IPS-15b (cell line): ENCODE data around the gene FREM2.

ENCODE experiments used
- H3K27me3 ChIP-seq: one replicate; pipeline ENCODE4 v1.6.1; 2013; ENCODE audit warnings: low read length; ENCODE audit not compliant: control insufficient read depth, insufficient read depth
- H3K36me3 ChIP-seq: one replicate; pipeline ENCODE4 v1.6.1; 2013; ENCODE audit warnings: low read length; ENCODE audit not compliant: control insufficient read depth, insufficient read depth
- H3K4me1 ChIP-seq: one replicate; pipeline ENCODE4 v1.6.1; 2013; ENCODE audit warnings: mild to moderate bottlenecking, low read length; ENCODE audit not compliant: control insufficient read depth, insufficient read depth
- H3K4me3 ChIP-seq: one replicate; pipeline ENCODE4 v1.5.1; 2013; ENCODE audit warnings: low read depth, low read length
- H3K9ac ChIP-seq: one replicate; pipeline ENCODE4 v1.6.1; 2013; ENCODE audit warnings: low read depth, mild to moderate bottlenecking, low read length
- H3K9me3 ChIP-seq: one replicate; pipeline ENCODE4 v1.6.1; 2013; ENCODE audit warnings: mild to moderate bottlenecking, low read length; ENCODE audit not compliant: control insufficient read depth, insufficient read depth

Gene FREM2

DNA sequence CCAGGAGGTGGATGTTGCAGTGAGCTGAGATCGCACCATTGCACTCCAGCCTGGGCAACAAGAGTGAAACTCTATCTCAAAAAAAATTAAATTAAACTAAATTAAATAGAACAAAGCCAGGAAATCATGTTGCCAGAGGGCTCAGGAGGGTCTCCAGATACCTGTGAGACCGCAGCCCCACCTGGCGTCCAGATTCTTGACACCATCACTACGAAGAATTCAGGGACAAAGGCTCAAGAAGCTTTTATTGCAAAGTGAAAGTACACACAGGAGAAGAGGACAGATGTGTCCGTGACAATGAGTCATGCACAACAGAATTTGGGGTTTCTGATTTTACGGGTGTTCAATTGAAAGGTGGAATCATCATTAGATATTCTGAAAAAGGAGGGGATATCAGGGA, 227.2 kb downstream of the FREM2 start:
- H3K4me1 ChIP-seq = no peaks in the 10 kb centered on the region
- H3K4me3 ChIP-seq = no peak overlapping the region
- H3K9me3 ChIP-seq = no peaks in the 10 kb centered on the region
- no peak overlapping the region for H3K9ac ChIP-seq
- H3K36me3 ChIP-seq = no peaks in the 10 kb centered on the region
- no peaks in the 10 kb centered on the region for H3K27me3 ChIP-seq

DNA sequence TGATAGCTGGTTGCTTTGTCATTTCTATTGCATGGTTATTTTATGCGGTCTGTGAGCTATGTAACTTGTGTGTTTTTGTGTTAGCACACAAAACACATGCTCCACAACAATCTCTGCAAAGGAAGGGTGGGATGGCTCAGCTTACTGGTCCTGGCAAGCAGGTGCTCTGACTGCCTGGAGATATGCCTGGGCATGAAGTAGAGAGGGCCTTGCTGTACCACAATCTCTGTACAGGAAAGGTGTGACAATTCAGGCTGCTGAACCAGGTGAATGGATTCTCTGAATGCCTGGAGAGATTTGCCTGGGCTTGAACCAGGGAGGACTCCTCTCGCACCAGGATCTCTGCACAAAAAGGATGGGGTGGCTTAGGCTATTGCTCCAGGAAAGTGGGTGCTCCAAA, 234.2 kb downstream of the FREM2 start:
- Histone ChIP-seq H3K4me3 (no peak overlapping the region), H3K9me3 (no peaks in the 10 kb centered on the region), H3K4me1 (peaks cover 7% of the 10 kb centered on the region), H3K9ac (no peak overlapping the region), H3K27me3 (no peaks in the 10 kb centered on the region), H3K36me3 (no peaks in the 10 kb centered on the region)

DNA sequence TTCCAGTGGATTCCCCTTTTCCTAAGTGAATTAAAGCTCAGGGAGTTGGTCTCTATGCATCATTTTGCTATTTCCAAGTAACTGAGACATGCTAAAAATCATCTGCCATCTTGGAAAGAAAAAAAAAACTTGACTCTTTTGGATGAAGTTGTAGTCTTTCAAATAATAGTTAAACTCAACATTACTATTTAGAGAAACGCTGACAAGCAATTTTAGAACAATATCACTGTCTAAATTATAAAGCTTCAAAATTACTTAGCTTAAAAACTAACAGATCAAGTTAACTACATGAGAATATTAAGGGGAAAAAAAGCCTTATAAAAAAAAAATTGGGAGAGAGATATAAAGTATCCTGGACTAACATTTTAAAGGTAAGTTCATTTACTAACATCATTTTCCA, 235.3 kb downstream of the FREM2 start:
- Histone ChIP-seq H3K4me1 (peaks cover 12% of the 10 kb centered on the region), H3K9me3 (no peaks in the 10 kb centered on the region), H3K4me3 (no peak overlapping the region), H3K9ac (no peak overlapping the region), H3K36me3 (no peaks in the 10 kb centered on the region), H3K27me3 (no peaks in the 10 kb centered on the region)

DNA sequence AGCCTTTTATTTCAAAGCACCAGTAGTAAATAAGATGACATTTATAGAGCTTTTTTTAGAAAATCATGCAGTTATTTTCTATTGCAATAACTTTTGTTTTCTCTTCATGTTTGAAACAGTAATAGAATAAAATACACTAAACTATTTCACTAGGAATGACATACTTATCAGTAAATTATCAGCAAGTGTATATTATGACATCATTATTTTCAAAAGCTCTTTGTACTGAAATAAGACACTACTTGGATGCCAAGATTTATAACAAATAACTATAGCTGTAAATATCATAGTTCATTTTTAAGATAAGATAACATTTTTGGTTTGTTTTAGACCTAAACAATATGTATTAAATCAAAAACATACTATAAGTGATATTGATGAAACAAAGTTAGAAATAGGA, 246.9 kb downstream of the FREM2 start:
- Histone ChIP-seq H3K4me3 (no peak overlapping the region), H3K9ac (no peak overlapping the region), H3K9me3 (no peaks in the 10 kb centered on the region), H3K27me3 (no peaks in the 10 kb centered on the region), H3K36me3 (no peaks in the 10 kb centered on the region), H3K4me1 (peaks cover 4% of the 10 kb centered on the region)
